Measurements from ENCODE around the gene ZNF385A. TPM values are rescaled to one million over a fixed set of nuclear protein-coding genes. Genes with fewer than 3 reads are reported as not detected.

Gene ZNF385A
- total RNA-seq, 1 experiment from 2014 or later, result 12.2 TPM

DNA sequence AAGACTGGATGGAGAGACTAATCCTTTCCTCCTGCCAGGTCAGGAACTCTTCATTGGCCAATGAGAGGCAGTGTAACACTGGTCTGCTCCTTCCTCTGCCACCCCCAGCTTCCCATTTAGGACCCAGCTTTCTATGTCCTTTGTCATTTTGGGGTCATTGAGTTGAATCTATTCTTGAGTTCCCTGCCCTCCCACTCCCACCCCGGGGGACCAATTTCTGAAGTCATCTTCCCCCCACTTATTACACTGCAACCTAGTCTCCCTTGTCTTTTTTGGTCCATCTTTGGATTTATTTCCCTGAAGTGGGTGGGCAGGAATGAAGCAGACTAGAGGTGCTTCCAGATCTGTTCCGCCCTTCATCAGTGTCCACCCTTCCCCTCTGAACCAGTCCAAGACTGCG is 42.2 kb upstream of the ZNF385A start:
- no peak overlapping the region for H3K4me2 ChIP-seq (ENCODE audit: low read depth, low read length, poor library complexity, severe bottlenecking)
- H3K9ac ChIP-seq (ENCODE audit: low read length), result no peak overlapping the region
- H4K20me1 ChIP-seq (ENCODE audit: insufficient read depth, low read depth, low read length), result no peaks in the 10 kb centered on the region
- H2AFZ ChIP-seq (ENCODE audit: low read length), result no peak overlapping the region
- no peaks in the 10 kb centered on the region for H3K79me2 ChIP-seq (ENCODE audit: low read length)
- H3K4me3 ChIP-seq (ENCODE audit: low read length), result no peak overlapping the region
- DNase-seq, result no peak
- H3K27me3 ChIP-seq (ENCODE audit: low read length), result no peaks in the 10 kb centered on the region
- no peaks in the 10 kb centered on the region for H3K36me3 ChIP-seq (ENCODE audit: insufficient read depth, low read length)
- no peak overlapping the region for H3K27ac ChIP-seq (ENCODE audit: low read length)
- no peaks in the 10 kb centered on the region for H3K9me2 ChIP-seq (replicated peaks; ENCODE audit: insufficient read depth, low read length)
- H3K4me1 ChIP-seq (ENCODE audit: low read length), result no peaks in the 10 kb centered on the region
- no peaks in the 10 kb centered on the region for H3K9me3 ChIP-seq (ENCODE audit: low read length)

DNA sequence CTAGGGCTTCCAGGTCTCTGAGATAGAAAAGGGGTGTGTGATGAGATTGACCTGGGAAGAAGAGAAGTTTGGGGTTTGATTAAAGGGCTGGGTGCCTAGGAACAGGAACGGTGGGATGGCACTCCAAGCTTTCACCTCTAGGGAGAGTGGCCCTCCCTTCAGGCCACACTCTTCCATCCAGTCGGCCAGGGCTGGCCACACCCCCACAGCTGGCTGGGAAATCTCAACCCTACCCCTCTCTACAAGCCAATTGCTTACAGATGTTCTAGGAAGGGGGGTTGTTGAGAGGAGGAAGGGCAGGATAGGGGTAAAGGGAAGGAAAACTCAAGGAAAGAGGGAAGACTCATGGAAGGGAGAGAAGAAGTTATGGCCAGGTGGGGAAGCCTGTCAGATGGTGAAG is 41.2 kb upstream of the ZNF385A start:
- Histone ChIP-seq H4K20me1 (ENCODE audit: insufficient read depth, low read depth, low read length) (no peaks in the 10 kb centered on the region), H3K9ac (ENCODE audit: low read length) (no peak overlapping the region), H3K4me2 (ENCODE audit: low read depth, low read length, poor library complexity, severe bottlenecking) (no peak overlapping the region), H3K79me2 (ENCODE audit: low read length) (no peaks in the 10 kb centered on the region), H2AFZ (ENCODE audit: low read length) (no peak overlapping the region), H3K27ac (ENCODE audit: low read length) (no peak overlapping the region), H3K4me1 (ENCODE audit: low read length) (no peaks in the 10 kb centered on the region), H3K9me3 (ENCODE audit: low read length) (no peaks in the 10 kb centered on the region), H3K27me3 (ENCODE audit: low read length) (no peaks in the 10 kb centered on the region), H3K9me2 (replicated peaks; ENCODE audit: insufficient read depth, low read length) (no peaks in the 10 kb centered on the region), H3K36me3 (ENCODE audit: insufficient read depth, low read length) (no peaks in the 10 kb centered on the region), H3K4me3 (ENCODE audit: low read length) (no peak overlapping the region)
- no peak for DNase-seq

DNA sequence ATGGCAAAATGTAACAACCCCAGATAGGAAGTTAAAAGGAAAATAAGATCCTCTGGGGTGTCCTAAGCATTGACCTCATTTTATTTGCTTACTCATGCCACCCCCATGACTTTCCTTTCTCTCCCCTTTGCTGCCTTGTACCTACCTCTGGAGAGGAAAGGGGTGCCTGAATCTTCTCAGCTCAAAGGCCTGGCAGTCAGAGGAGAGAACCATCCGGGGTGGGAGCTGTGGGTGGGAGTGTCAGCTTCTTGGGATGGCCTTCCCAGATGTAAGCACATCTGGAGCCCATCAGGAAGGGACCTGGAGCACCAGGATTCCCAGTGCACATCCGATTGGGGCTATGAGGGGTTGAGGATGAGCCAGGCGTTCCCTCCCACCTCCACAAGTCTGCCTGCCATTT is 39.7 kb upstream of the ZNF385A start:
- H3K9ac ChIP-seq (ENCODE audit: low read length), result no peak overlapping the region

DNA sequence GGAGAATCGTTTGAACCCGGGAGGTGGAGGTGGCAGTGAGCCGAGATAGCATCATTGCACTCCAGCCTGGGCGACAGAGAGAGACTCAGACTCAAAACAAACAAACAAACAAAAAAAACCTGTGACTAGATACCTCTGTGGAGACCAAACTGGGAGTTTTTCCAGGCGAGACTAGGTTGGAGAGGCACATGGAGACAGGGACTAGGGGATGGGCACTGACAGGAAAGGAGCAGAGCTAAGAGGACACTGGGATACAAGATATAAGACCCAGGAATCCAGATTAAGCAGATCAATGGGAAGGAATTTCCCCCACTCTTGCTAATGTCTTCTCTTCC is 39.2 kb upstream of the ZNF385A start:
- no peak overlapping the region for H2AFZ ChIP-seq (ENCODE audit: low read length)
- H3K4me1 ChIP-seq (ENCODE audit: low read length), result no peaks in the 10 kb centered on the region
- H3K4me2 ChIP-seq (ENCODE audit: low read depth, low read length, poor library complexity, severe bottlenecking), result no peak overlapping the region
- DNase-seq, result no peak
- no peaks in the 10 kb centered on the region for H3K36me3 ChIP-seq (ENCODE audit: insufficient read depth, low read length)
- H3K9me2 ChIP-seq (replicated peaks; ENCODE audit: insufficient read depth, low read length), result no peaks in the 10 kb centered on the region
- no peaks in the 10 kb centered on the region for H3K79me2 ChIP-seq (ENCODE audit: low read length)
- H3K9ac ChIP-seq (ENCODE audit: low read length), result no peak overlapping the region
- H4K20me1 ChIP-seq (ENCODE audit: insufficient read depth, low read depth, low read length), result no peaks in the 10 kb centered on the region
- H3K27me3 ChIP-seq (ENCODE audit: low read length), result no peaks in the 10 kb centered on the region
- no peak overlapping the region for H3K4me3 ChIP-seq (ENCODE audit: low read length)
- H3K9me3 ChIP-seq (ENCODE audit: low read length), result no peaks in the 10 kb centered on the region
- no peak overlapping the region for H3K27ac ChIP-seq (ENCODE audit: low read length)

More for the DNA sequence above, 39.7 kb upstream of the ZNF385A start:
- no peak overlapping the region for H3K4me3 ChIP-seq (ENCODE audit: low read length)
- DNase-seq, result no peak
- no peaks in the 10 kb centered on the region for H3K4me1 ChIP-seq (ENCODE audit: low read length)
- H3K79me2 ChIP-seq (ENCODE audit: low read length), result no peaks in the 10 kb centered on the region
- H4K20me1 ChIP-seq (ENCODE audit: insufficient read depth, low read depth, low read length), result no peaks in the 10 kb centered on the region
- H3K27me3 ChIP-seq (ENCODE audit: low read length), result no peaks in the 10 kb centered on the region
- H3K9me3 ChIP-seq (ENCODE audit: low read length), result no peaks in the 10 kb centered on the region
- no peaks in the 10 kb centered on the region for H3K9me2 ChIP-seq (replicated peaks; ENCODE audit: insufficient read depth, low read length)
- H3K4me2 ChIP-seq (ENCODE audit: low read depth, low read length, poor library complexity, severe bottlenecking), result no peak overlapping the region
- no peak overlapping the region for H2AFZ ChIP-seq (ENCODE audit: low read length)
- H3K36me3 ChIP-seq (ENCODE audit: insufficient read depth, low read length), result no peaks in the 10 kb centered on the region
- no peak overlapping the region for H3K27ac ChIP-seq (ENCODE audit: low read length)

DNA sequence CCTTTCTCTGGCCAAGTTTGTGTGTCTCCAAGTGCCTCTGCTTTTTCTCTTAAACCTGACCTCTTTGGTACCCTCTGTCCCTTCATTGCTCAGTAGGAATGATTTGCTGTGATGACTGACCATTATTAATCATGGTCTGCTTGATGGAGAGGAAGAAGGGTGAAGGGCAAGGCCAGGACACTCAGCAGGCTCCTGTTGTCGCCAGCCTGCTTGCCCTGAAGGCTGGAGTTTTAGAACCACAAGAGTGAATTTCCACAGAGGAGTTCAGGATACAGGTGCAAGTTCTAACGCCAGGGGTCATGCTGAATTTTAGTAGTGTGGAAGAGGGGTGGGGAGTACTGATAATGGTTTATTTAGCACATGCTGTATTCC is 37.3 kb upstream of the ZNF385A start:
- H4K20me1 ChIP-seq (ENCODE audit: insufficient read depth, low read depth, low read length), result no peaks in the 10 kb centered on the region
- H3K9ac ChIP-seq (ENCODE audit: low read length), result no peak overlapping the region
- no peak overlapping the region for H3K4me3 ChIP-seq (ENCODE audit: low read length)
- H3K9me3 ChIP-seq (ENCODE audit: low read length), result no peaks in the 10 kb centered on the region
- H3K36me3 ChIP-seq (ENCODE audit: insufficient read depth, low read length), result no peaks in the 10 kb centered on the region
- H2AFZ ChIP-seq (ENCODE audit: low read length), result no peak overlapping the region
- H3K4me1 ChIP-seq (ENCODE audit: low read length), result no peaks in the 10 kb centered on the region
- H3K27me3 ChIP-seq (ENCODE audit: low read length), result no peaks in the 10 kb centered on the region
- H3K27ac ChIP-seq (ENCODE audit: low read length), result no peak overlapping the region
- H3K79me2 ChIP-seq (ENCODE audit: low read length), result no peaks in the 10 kb centered on the region
- no peak for DNase-seq
- no peaks in the 10 kb centered on the region for H3K9me2 ChIP-seq (replicated peaks; ENCODE audit: insufficient read depth, low read length)
- no peak overlapping the region for H3K4me2 ChIP-seq (ENCODE audit: low read depth, low read length, poor library complexity, severe bottlenecking)

DNA sequence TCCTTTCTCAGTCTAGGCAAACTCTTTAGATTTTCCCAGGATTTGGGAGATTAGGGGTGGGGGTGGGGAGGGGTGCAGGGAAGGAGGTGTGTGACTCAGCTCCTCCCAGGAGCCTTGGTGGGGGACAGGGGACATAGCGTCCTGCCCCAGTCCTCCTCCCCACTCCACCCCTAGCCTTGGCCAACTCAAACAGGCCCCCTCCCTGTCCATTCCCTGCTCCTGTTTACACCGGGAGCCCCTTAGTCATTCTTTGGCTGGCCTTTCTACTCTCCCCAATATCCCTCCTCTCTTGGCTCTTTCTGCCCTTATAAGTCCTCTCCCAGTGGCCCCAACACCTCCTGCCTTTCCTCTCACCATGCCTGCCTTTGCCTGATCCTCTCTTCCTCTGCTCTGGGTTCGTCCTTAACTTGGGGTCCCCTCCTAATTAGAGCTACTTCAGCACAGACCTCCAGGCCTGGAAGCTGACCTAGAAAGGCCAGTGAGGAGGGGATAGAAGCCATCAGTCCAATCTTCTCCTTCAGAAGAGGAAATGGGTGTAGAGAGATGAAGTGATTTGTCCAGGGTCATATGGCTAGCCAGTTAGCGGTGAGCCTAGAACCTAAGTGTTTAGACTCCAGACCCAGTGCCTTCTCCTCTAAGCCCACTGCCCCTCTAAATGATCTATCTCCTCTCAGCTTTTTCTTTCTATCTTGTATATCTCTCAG is 36.8 kb upstream of the ZNF385A start:
- Histone ChIP-seq H2AFZ (ENCODE audit: low read length) (no peak overlapping the region), H3K9ac (ENCODE audit: low read length) (no peak overlapping the region), H3K36me3 (ENCODE audit: insufficient read depth, low read length) (no peaks in the 10 kb centered on the region), H3K4me3 (ENCODE audit: low read length) (no peak overlapping the region), H3K79me2 (ENCODE audit: low read length) (no peaks in the 10 kb centered on the region), H3K9me2 (replicated peaks; ENCODE audit: insufficient read depth, low read length) (no peaks in the 10 kb centered on the region), H3K4me1 (ENCODE audit: low read length) (no peaks in the 10 kb centered on the region), H4K20me1 (ENCODE audit: insufficient read depth, low read depth, low read length) (no peaks in the 10 kb centered on the region), H3K9me3 (ENCODE audit: low read length) (no peaks in the 10 kb centered on the region), H3K4me2 (ENCODE audit: low read depth, low read length, poor library complexity, severe bottlenecking) (no peak overlapping the region), H3K27ac (ENCODE audit: low read length) (no peak overlapping the region), H3K27me3 (ENCODE audit: low read length) (no peaks in the 10 kb centered on the region)
- DNase-seq, result no peak

DNA sequence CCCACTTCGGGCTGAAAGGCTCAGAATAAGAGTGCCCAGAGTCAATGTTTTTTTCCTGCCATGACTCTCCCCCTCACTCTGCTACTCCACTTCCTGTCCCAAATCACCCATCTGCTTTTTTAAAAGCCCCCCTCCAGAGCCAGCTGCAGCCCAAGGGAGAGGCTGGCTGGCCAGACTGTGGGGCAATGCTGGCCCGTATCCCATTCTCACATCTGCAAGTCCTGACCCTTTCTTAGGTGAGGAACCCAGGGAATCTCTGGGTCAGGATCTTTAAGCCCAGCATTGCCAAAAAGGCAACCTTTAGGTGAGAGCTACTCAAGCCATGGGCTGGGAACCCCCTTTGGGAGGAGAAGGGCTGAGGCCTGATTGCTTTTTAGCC is 36.2 kb upstream of the ZNF385A start:
- no peaks in the 10 kb centered on the region for H3K79me2 ChIP-seq (ENCODE audit: low read length)
- no peaks in the 10 kb centered on the region for H3K36me3 ChIP-seq (ENCODE audit: insufficient read depth, low read length)
- H3K9me2 ChIP-seq (replicated peaks; ENCODE audit: insufficient read depth, low read length), result no peaks in the 10 kb centered on the region
- no peak overlapping the region for H3K27ac ChIP-seq (ENCODE audit: low read length)
- no peaks in the 10 kb centered on the region for H3K27me3 ChIP-seq (ENCODE audit: low read length)
- no peaks in the 10 kb centered on the region for H3K9me3 ChIP-seq (ENCODE audit: low read length)
- no peak overlapping the region for H3K4me3 ChIP-seq (ENCODE audit: low read length)
- H3K4me1 ChIP-seq (ENCODE audit: low read length), result no peaks in the 10 kb centered on the region
- no peak overlapping the region for H2AFZ ChIP-seq (ENCODE audit: low read length)
- no peaks in the 10 kb centered on the region for H4K20me1 ChIP-seq (ENCODE audit: insufficient read depth, low read depth, low read length)
- no peak for DNase-seq
- no peak overlapping the region for H3K9ac ChIP-seq (ENCODE audit: low read length)
- H3K4me2 ChIP-seq (ENCODE audit: low read depth, low read length, poor library complexity, severe bottlenecking), result no peak overlapping the region

DNA sequence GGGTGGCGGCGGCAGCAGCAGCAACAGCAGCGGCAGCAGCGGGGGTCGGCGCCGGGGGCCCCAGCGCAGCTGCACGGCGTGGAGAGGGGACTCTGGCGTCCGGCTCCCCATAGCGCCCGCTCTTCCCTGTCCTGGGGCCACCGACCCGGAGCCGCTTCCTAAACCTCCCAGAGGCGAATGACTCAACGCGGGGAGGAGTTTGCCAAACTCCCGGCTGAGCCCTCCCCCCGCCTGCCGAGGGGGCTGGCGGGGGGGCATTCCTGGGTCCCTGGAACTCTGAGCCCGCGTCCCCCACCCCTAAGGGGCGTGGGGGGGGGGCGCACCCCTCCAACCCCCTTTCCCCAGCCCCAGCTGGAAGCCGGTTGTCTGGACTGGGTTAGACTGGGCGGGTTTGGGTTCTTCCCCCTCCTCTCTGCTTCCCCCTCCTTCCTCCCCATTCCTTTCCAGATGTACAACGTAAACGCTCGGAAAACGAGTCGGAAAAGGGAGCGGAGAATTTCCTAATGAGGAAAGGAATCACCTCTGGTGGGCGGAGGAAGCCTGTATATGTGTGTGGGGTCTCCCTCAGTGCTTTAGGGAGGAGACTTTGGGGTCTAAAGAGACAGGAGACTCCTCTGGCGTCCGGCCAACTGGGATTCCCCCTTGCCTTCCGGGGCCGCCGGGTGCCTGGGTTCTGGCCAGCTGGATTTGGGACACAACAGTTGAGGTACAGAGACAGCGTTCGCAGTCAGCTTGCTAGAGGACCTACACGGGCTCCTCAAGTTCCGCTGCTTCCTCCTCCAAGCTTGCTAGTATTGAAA is 34.8 kb upstream of the ZNF385A start, which contains the start of gene ITGA5:
Gene ITGA5, minus strand, starts transcription at position 179 of the 800 bp plus-strand sequence. Its CDS starts 68 bp downstream, at position 111.
- no peaks in the 10 kb centered on the region for H3K79me2 ChIP-seq (ENCODE audit: low read length)

More for the DNA sequence above, 34.8 kb upstream of the ZNF385A start, which contains the start of gene ITGA5:
- no peaks in the 10 kb centered on the region for H3K4me1 ChIP-seq (ENCODE audit: low read length)
- no peak within 1 kb of the TSS for H3K4me2 ChIP-seq (ENCODE audit: low read depth, low read length, poor library complexity, severe bottlenecking)
- DNase-seq, result no peak
- no peaks in the 10 kb centered on the region for H3K9me3 ChIP-seq (ENCODE audit: low read length)
- H3K27me3 ChIP-seq (ENCODE audit: low read length), result no peaks in the 10 kb centered on the region
- H3K36me3 ChIP-seq (ENCODE audit: insufficient read depth, low read length), result no peaks in the 10 kb centered on the region
- no peaks in the 10 kb centered on the region for H4K20me1 ChIP-seq (ENCODE audit: insufficient read depth, low read depth, low read length)
- no peaks in the 10 kb centered on the region for H3K9me2 ChIP-seq (replicated peaks; ENCODE audit: insufficient read depth, low read length)
- no peak within 1 kb of the TSS for H2AFZ ChIP-seq (ENCODE audit: low read length)
- no peak within 1 kb of the TSS for H3K27ac ChIP-seq (ENCODE audit: low read length)
- H3K4me3 ChIP-seq (ENCODE audit: low read length), result no peak within 1 kb of the TSS
- H3K9ac ChIP-seq (ENCODE audit: low read length), result no peak within 1 kb of the TSS
